PC-9 (cell line): ENCODE measurements around the gene DUS2.

Source experiments
- EZH2 ChIP-seq: fragments of 200-600 bp; sonication (generic); IDR thresholded peaks from 2 replicates; pipeline ENCODE4 v1.8.0; 2017; ENCODE audit warnings: antibody characterized with exemption, low read depth
- TF ChIP-seq, protein P1 (sequence below): fragments of 200-600 bp; sonication (generic); conservative IDR thresholded peaks from 2 replicates; pipeline ENCODE4 v1.6.1; 2017; ENCODE audit warnings: mixed run types, antibody characterized with exemption, mild to moderate bottlenecking, moderate library complexity

DNA sequence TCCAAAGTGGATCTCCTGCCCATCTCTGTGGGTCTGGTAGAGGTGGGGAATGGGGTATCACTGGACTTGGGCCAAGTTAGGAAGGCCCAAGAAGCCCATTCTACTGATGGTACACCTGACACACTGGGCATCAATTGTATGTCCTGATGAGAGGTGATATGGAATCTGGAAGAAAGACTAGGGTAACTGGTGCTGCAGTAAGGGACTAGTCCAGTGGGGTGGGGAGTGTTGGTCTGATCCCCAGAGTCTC is 56.2 kb downstream of the DUS2 start:
- TF ChIP-seq, protein P1, sequence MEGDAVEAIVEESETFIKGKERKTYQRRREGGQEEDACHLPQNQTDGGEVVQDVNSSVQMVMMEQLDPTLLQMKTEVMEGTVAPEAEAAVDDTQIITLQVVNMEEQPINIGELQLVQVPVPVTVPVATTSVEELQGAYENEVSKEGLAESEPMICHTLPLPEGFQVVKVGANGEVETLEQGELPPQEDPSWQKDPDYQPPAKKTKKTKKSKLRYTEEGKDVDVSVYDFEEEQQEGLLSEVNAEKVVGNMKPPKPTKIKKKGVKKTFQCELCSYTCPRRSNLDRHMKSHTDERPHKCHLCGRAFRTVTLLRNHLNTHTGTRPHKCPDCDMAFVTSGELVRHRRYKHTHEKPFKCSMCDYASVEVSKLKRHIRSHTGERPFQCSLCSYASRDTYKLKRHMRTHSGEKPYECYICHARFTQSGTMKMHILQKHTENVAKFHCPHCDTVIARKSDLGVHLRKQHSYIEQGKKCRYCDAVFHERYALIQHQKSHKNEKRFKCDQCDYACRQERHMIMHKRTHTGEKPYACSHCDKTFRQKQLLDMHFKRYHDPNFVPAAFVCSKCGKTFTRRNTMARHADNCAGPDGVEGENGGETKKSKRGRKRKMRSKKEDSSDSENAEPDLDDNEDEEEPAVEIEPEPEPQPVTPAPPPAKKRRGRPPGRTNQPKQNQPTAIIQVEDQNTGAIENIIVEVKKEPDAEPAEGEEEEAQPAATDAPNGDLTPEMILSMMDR: no peak
- no peak for TF ChIP-seq EZH2
